ENCODE measurements around the gene SLC22A16.

- no peak for TF ChIP-seq ZFX (IDR thresholded peaks at IDR 0.05)
- no peak for TF ChIP-seq POLR2A (IDR thresholded peaks at IDR 0.05; ENCODE audit: borderline replicate concordance, extremely low read depth, insufficient read depth, insufficient read length)
- TF ChIP-seq EZH2 (IDR thresholded peaks at IDR 0.05) = no peak
- TF ChIP-seq EZH2phosphoT487 (IDR thresholded peaks at IDR 0.05; ENCODE audit: borderline replicate concordance) = no peak
- no peak for TF ChIP-seq CTCF (IDR thresholded peaks at IDR 0.05 in 2 of 3, conservative IDR thresholded peaks at IDR 0.05 in 1 of 3; ENCODE audit: borderline replicate concordance in 1 of 3, insufficient read depth in 1 of 3, low read depth in 2 of 3, low read length in 2 of 3)
- no peak for TF ChIP-seq RAD21 (IDR thresholded peaks at IDR 0.05; ENCODE audit: low read depth)
- no peak for TF ChIP-seq CEBPB (IDR thresholded peaks at IDR 0.05; ENCODE audit: low read depth)
- TF ChIP-seq SIN3A (IDR thresholded peaks at IDR 0.05; ENCODE audit: low read depth) = no peak
- no peak for TF ChIP-seq TCF7L2 (IDR thresholded peaks at IDR 0.05; ENCODE audit: borderline replicate concordance, extremely low read depth, insufficient read depth, insufficient read length)
- TF ChIP-seq MAX (IDR thresholded peaks at IDR 0.05) = no peak
- TF ChIP-seq YY1 (IDR thresholded peaks at IDR 0.05; ENCODE audit: extremely low read depth, insufficient replicate concordance, low read depth, low read length) = no peak
- no peak for TF ChIP-seq POLR2AphosphoS5 (IDR thresholded peaks at IDR 0.05; ENCODE audit: low read depth, low read length)
- TF ChIP-seq, protein P1, sequence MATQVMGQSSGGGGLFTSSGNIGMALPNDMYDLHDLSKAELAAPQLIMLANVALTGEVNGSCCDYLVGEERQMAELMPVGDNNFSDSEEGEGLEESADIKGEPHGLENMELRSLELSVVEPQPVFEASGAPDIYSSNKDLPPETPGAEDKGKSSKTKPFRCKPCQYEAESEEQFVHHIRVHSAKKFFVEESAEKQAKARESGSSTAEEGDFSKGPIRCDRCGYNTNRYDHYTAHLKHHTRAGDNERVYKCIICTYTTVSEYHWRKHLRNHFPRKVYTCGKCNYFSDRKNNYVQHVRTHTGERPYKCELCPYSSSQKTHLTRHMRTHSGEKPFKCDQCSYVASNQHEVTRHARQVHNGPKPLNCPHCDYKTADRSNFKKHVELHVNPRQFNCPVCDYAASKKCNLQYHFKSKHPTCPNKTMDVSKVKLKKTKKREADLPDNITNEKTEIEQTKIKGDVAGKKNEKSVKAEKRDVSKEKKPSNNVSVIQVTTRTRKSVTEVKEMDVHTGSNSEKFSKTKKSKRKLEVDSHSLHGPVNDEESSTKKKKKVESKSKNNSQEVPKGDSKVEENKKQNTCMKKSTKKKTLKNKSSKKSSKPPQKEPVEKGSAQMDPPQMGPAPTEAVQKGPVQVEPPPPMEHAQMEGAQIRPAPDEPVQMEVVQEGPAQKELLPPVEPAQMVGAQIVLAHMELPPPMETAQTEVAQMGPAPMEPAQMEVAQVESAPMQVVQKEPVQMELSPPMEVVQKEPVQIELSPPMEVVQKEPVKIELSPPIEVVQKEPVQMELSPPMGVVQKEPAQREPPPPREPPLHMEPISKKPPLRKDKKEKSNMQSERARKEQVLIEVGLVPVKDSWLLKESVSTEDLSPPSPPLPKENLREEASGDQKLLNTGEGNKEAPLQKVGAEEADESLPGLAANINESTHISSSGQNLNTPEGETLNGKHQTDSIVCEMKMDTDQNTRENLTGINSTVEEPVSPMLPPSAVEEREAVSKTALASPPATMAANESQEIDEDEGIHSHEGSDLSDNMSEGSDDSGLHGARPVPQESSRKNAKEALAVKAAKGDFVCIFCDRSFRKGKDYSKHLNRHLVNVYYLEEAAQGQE (IDR thresholded peaks at IDR 0.05; ENCODE audit: low read depth) = no peak
- TF ChIP-seq CBX3 (IDR thresholded peaks at IDR 0.05; ENCODE audit: low read depth) = no peak
Measured at GRCh38 chr6:110522427-110522826, 46.0 kb upstream of the SLC22A16 start.

Data from HCT116 (cell line).